ENCODE data around the gene LMOD2. TPM values are rescaled to one million over a fixed set of nuclear protein-coding genes. Genes with fewer than 3 reads are reported as not detected.
A peak's percentile ranks its signal among the peaks of the same experiment; 100 is the strongest.

LMOD2 gene
- total and polyA plus RNA-seq, 9 of the 15 experiments (the other 6 are each of a cell fraction or from before 2014, with no cell fraction given), result 0.04 TPM; not detected in 8

- Histone ChIP-seq H3K27me3 (ENCODE audit: control insufficient read depth in 2 of 2, insufficient read depth in 2 of 2, low read length in 2 of 2) (no peaks in the 10 kb centered on the region), H3K4me3 (no peak overlapping the region), H3K9ac (ENCODE audit: insufficient read depth in 1 of 2, low read depth in 2 of 2, low read length in 2 of 2) (no peak overlapping the region), H3K4me1 (replicated peaks in 1 of 2; ENCODE audit: control insufficient read depth in 2 of 2, insufficient read depth in 2 of 2, low read length in 2 of 2) (peaks cover 0 to 10% of the 10 kb centered on the region in 2 experiments; a peak in 3 of 5 replicates), H3K9me3 (replicated peaks; ENCODE audit: control insufficient read depth, insufficient read depth, low read depth, low read length) (no peaks in the 10 kb centered on the region), H2AFZ (ENCODE audit: low read depth, low read length) (peak overlapping the region; percentile 44; the same call in 1 of the 2 replicates), H3K4me2 (ENCODE audit: insufficient read depth, low read length) (no peak overlapping the region), H3K79me2 (ENCODE audit: control insufficient read depth, insufficient read depth, low read length) (no peaks in the 10 kb centered on the region), H3K27ac (ENCODE audit: extremely low read depth, low read depth, low read length) (no peak overlapping the region), H3K9me1 (ENCODE audit: control insufficient read depth, insufficient read depth, low read length) (no peaks in the 10 kb centered on the region), H4K20me1 (replicated peaks; ENCODE audit: control insufficient read depth, insufficient read depth, low read length) (no peaks in the 10 kb centered on the region), H3K36me3 (ENCODE audit: control insufficient read depth, insufficient read depth, low read length) (no peaks in the 10 kb centered on the region)
- BruUV-seq (replicated peaks), result no TSS peak
- FAIRE-seq (no peak), ATAC-seq (no peak), DNase-seq (ENCODE audit: extremely low read depth in 1 of 4, low spot score in 3 of 4) (no peak)
- 24% methylated on average over 4 of the region's 4 CpGs for WGBS (ENCODE audit: insufficient coverage, low coverage, missing lambda C conversion rate)
- intact Hi-C loops (cut with micrococcal nuclease), result no loop called here
- ChIA-PET POLR2A (interaction anchor here (0.6 kb wide), 1 partner anchor 148 kb away, joined by 3 read pairs; no protein-coding TSS in a partner anchor), CTCF (ENCODE audit: low intra/inter-chr PET ratio) (no interaction called here)
- in situ Hi-C loops (cut with MboI), result no loop called here
- TF ChIP-seq MECOM (CRISPR knock-in tag; IDR thresholded peaks at IDR 0.05), result peak; percentile 45; the same call in 1 of the 2 replicates
- 0 out of 2 replicates have a peak, but pooled peaks have one; percentile 42 for TF ChIP-seq ZNF197 (CRISPR knock-in tag; IDR thresholded peaks at IDR 0.05; ENCODE audit: low read depth)
- TF ChIP-seq ZNF76 (CRISPR knock-in tag; IDR thresholded peaks at IDR 0.05; ENCODE audit: borderline replicate concordance), result no peak
- no peak for TF ChIP-seq CBX2 (IDR thresholded peaks at IDR 0.05; ENCODE audit: insufficient read depth, low read length, poor library complexity, severe bottlenecking)
- TF ChIP-seq CGGBP1 (CRISPR knock-in tag; IDR thresholded peaks at IDR 0.05), result no peak
- TF ChIP-seq XRCC5 (IDR thresholded peaks at IDR 0.05; ENCODE audit: low read depth, low read length), result no peak
- TF ChIP-seq SMARCE1 (IDR thresholded peaks at IDR 0.05), result no peak
- TF ChIP-seq KHSRP (IDR thresholded peaks at IDR 0.05), result no peak
- no peak for TF ChIP-seq PTBP1 (IDR thresholded peaks at IDR 0.05; ENCODE audit: low read depth, low read length)
- no peak for TF ChIP-seq CREB1 (IDR thresholded peaks at IDR 0.05)
- TF ChIP-seq CREB1 (CRISPR knock-in tag; IDR thresholded peaks at IDR 0.05), result no peak
- no peak for TF ChIP-seq GTF2F1 (IDR thresholded peaks at IDR 0.05; ENCODE audit: low read depth, low read length)
- no peak for TF ChIP-seq FOXP4 (CRISPR knock-in tag; IDR thresholded peaks at IDR 0.05; ENCODE audit: borderline replicate concordance)
- 0 out of 2 replicates have a peak, but pooled peaks have one; percentile 16 for TF ChIP-seq ELF2 (CRISPR knock-in tag; IDR thresholded peaks at IDR 0.05)
- TF ChIP-seq ARID1B (IDR thresholded peaks at IDR 0.05), result no peak
- TF ChIP-seq ZNF239 (CRISPR knock-in tag; IDR thresholded peaks at IDR 0.05), result peak; percentile 6; the same call in 1 of the 2 replicates
- no peak for TF ChIP-seq EP400 (IDR thresholded peaks at IDR 0.05)
- no peak for TF ChIP-seq ELF4 (CRISPR knock-in tag; IDR thresholded peaks at IDR 0.05)
- TF ChIP-seq PHB2 (IDR thresholded peaks at IDR 0.05; ENCODE audit: low read depth), result no peak
- no peak for TF ChIP-seq HMGN3 (IDR thresholded peaks at IDR 0.05; ENCODE audit: borderline replicate concordance, extremely low read depth, insufficient read length, low read depth, low read length)
- no peak for TF ChIP-seq ESRRB (CRISPR knock-in tag; IDR thresholded peaks at IDR 0.05; ENCODE audit: borderline replicate concordance)
- no peak for TF ChIP-seq RBM17 (IDR thresholded peaks at IDR 0.05; ENCODE audit: borderline replicate concordance, low read depth, low read length)
- no peak for TF ChIP-seq SIX5 (IDR thresholded peaks at IDR 0.05; ENCODE audit: borderline replicate concordance in 1 of 2, insufficient read depth in 1 of 2, low read depth in 1 of 2, low read length in 2 of 2)
- TF ChIP-seq ATF1 (CRISPR knock-in tag; IDR thresholded peaks at IDR 0.05), result no peak
- TF ChIP-seq ATF1 (tag; IDR thresholded peaks at IDR 0.05), result no peak
Measured at GRCh38 chr7:123607423-123607975, 48.2 kb upstream of the LMOD2 start.
